ENCODE results near the gene ENDOD1.

GRCh38 chr11:95054356-95054755 is 35.3 kb upstream of the ENDOD1 start:
- TF ChIP-seq CTCF (IDR thresholded peaks at IDR 0.05) (no peak), EZH2 (IDR thresholded peaks at IDR 0.05; ENCODE audit: borderline replicate concordance, insufficient read depth, low read depth, low read length, poor library complexity, severe bottlenecking) (no peak)

All from B cell (primary cell).